Neuron (in vitro differentiated cells): Measurements from ENCODE around the gene AOPEP.

Experiments used
- H2AFZ ChIP-seq: one replicate; pipeline ENCODE4 v1.6.1; 2013; ENCODE audit warnings: low read depth, mild to moderate bottlenecking, inconsistent platforms, low read length, moderate library complexity
- H3K27me3 ChIP-seq: one replicate; pipeline ENCODE4 v1.6.1; 2013; ENCODE audit warnings: low read length; ENCODE audit not compliant: insufficient read depth
- H3K36me3 ChIP-seq: one replicate; pipeline ENCODE4 v1.6.1; 2013; ENCODE audit warnings: low read length; ENCODE audit not compliant: insufficient read depth
- H3K4me1 ChIP-seq: one replicate; pipeline ENCODE4 v1.6.1; 2013; ENCODE audit warnings: low read length; ENCODE audit not compliant: insufficient read depth
- H3K4me3 ChIP-seq: 2 replicates; pipeline ENCODE4 v1.5.1; 2013; ENCODE audit warnings: mild to moderate bottlenecking, low read length, moderate library complexity
- H3K9me3 ChIP-seq: one replicate; pipeline ENCODE4 v1.6.1; 2013; ENCODE audit warnings: low read length

The AOPEP gene

GRCh38 chr9:94796687-94797086 lies 70.2 kb downstream of the AOPEP start:
- Histone ChIP-seq H3K9me3 (peaks cover 7% of the 10 kb centered on the region), H2AFZ (no peak overlapping the region), H3K36me3 (peaks cover 42% of the 10 kb centered on the region), H3K4me1 (no peaks in the 10 kb centered on the region), H3K4me3 (no peak overlapping the region), H3K27me3 (no peaks in the 10 kb centered on the region)

- H3K4me1 ChIP-seq: no peaks in the 10 kb centered on the region
- peaks cover 3% of the 10 kb centered on the region for H3K9me3 ChIP-seq
- H3K4me3 ChIP-seq: no peak overlapping the region
- H3K36me3 ChIP-seq: peaks cover 38% of the 10 kb centered on the region
- no peaks in the 10 kb centered on the region for H3K27me3 ChIP-seq
- no peak overlapping the region for H2AFZ ChIP-seq
Observed at GRCh38 chr9:94798201-94798600, 71.7 kb downstream of the AOPEP start.

- Histone ChIP-seq H3K4me3 (no peak overlapping the region), H2AFZ (no peak overlapping the region), H3K4me1 (no peaks in the 10 kb centered on the region), H3K27me3 (no peaks in the 10 kb centered on the region), H3K9me3 (peaks cover 1% of the 10 kb centered on the region), H3K36me3 (peaks cover 37% of the 10 kb centered on the region)
Observed at GRCh38 chr9:94798708-94799107, 72.2 kb downstream of the AOPEP start.

- H3K36me3 ChIP-seq: peaks cover 31% of the 10 kb centered on the region
- no peaks in the 10 kb centered on the region for H3K27me3 ChIP-seq
- H3K4me1 ChIP-seq: no peaks in the 10 kb centered on the region
- no peaks in the 10 kb centered on the region for H3K9me3 ChIP-seq
- no peak overlapping the region for H3K4me3 ChIP-seq
- no peak overlapping the region for H2AFZ ChIP-seq
Observed at GRCh38 chr9:94799578-94800264, 73.2 kb downstream of the AOPEP start.

GRCh38 chr9:94800424-94801117 lies 74.1 kb downstream of the AOPEP start:
- H3K36me3 ChIP-seq: peaks cover 24% of the 10 kb centered on the region
- no peak overlapping the region for H3K4me3 ChIP-seq
- H3K9me3 ChIP-seq: no peaks in the 10 kb centered on the region
- no peak overlapping the region for H2AFZ ChIP-seq
- no peaks in the 10 kb centered on the region for H3K27me3 ChIP-seq
- H3K4me1 ChIP-seq: no peaks in the 10 kb centered on the region

GRCh38 chr9:94801234-94801633 lies 74.7 kb downstream of the AOPEP start:
- H3K36me3 ChIP-seq: peaks cover 24% of the 10 kb centered on the region
- no peaks in the 10 kb centered on the region for H3K4me1 ChIP-seq
- no peaks in the 10 kb centered on the region for H3K27me3 ChIP-seq
- H3K4me3 ChIP-seq: no peak overlapping the region
- no peak overlapping the region for H2AFZ ChIP-seq
- H3K9me3 ChIP-seq: no peaks in the 10 kb centered on the region

- Histone ChIP-seq H3K27me3 (no peaks in the 10 kb centered on the region), H3K4me1 (no peaks in the 10 kb centered on the region), H3K9me3 (no peaks in the 10 kb centered on the region)
Observed at GRCh38 chr9:94801681-94802080, 75.2 kb downstream of the AOPEP start.

GRCh38 chr9:94802251-94802650 lies 75.8 kb downstream of the AOPEP start:
- no peak overlapping the region for H3K4me3 ChIP-seq
- H3K36me3 ChIP-seq: peaks cover 24% of the 10 kb centered on the region
- H2AFZ ChIP-seq: no peak overlapping the region
- no peaks in the 10 kb centered on the region for H3K27me3 ChIP-seq
- no peaks in the 10 kb centered on the region for H3K4me1 ChIP-seq
- H3K9me3 ChIP-seq: no peaks in the 10 kb centered on the region

More at GRCh38 chr9:94801681-94802080, 75.2 kb downstream of the AOPEP start:
- Histone ChIP-seq H3K36me3 (peaks cover 24% of the 10 kb centered on the region), H3K4me3 (no peak overlapping the region), H2AFZ (no peak overlapping the region)

GRCh38 chr9:94802793-94803192 lies 76.3 kb downstream of the AOPEP start:
- H3K4me1 ChIP-seq: no peaks in the 10 kb centered on the region
- no peak overlapping the region for H3K4me3 ChIP-seq
- H2AFZ ChIP-seq: no peak overlapping the region

GRCh38 chr9:94804316-94804715 lies 77.8 kb downstream of the AOPEP start:
- Histone ChIP-seq H3K27me3 (no peaks in the 10 kb centered on the region), H2AFZ (no peak overlapping the region), H3K4me3 (no peak overlapping the region), H3K9me3 (no peaks in the 10 kb centered on the region), H3K36me3 (peaks cover 23% of the 10 kb centered on the region), H3K4me1 (no peaks in the 10 kb centered on the region)

More at GRCh38 chr9:94802793-94803192, 76.3 kb downstream of the AOPEP start:
- peaks cover 28% of the 10 kb centered on the region for H3K36me3 ChIP-seq
- no peaks in the 10 kb centered on the region for H3K9me3 ChIP-seq
- no peaks in the 10 kb centered on the region for H3K27me3 ChIP-seq

GRCh38 chr9:94805051-94805489 lies 78.6 kb downstream of the AOPEP start:
- no peak overlapping the region for H2AFZ ChIP-seq
- no peaks in the 10 kb centered on the region for H3K4me1 ChIP-seq
- H3K36me3 ChIP-seq: peaks cover 23% of the 10 kb centered on the region
- no peak overlapping the region for H3K4me3 ChIP-seq
- no peaks in the 10 kb centered on the region for H3K9me3 ChIP-seq
- no peaks in the 10 kb centered on the region for H3K27me3 ChIP-seq

- Histone ChIP-seq H2AFZ (no peak overlapping the region), H3K4me3 (no peak overlapping the region), H3K36me3 (peaks cover 20% of the 10 kb centered on the region), H3K27me3 (no peaks in the 10 kb centered on the region), H3K9me3 (no peaks in the 10 kb centered on the region), H3K4me1 (no peaks in the 10 kb centered on the region)
Observed at GRCh38 chr9:94805585-94805984, 79.1 kb downstream of the AOPEP start.

- no peak overlapping the region for H3K4me3 ChIP-seq
- H3K36me3 ChIP-seq: peaks cover 12% of the 10 kb centered on the region
- no peaks in the 10 kb centered on the region for H3K4me1 ChIP-seq
- H3K27me3 ChIP-seq: no peaks in the 10 kb centered on the region
- H2AFZ ChIP-seq: no peak overlapping the region
- no peaks in the 10 kb centered on the region for H3K9me3 ChIP-seq
Observed at GRCh38 chr9:94806307-94806893, 79.9 kb downstream of the AOPEP start.
